ENCODE data around the gene EP400.

- TF ChIP-seq CTCF (IDR thresholded peaks at IDR 0.05; ENCODE audit: low read depth, low read length) (no peak), POLR2A (IDR thresholded peaks at IDR 0.05; ENCODE audit: extremely low read depth, insufficient read length) (no peak)
Observed at GRCh38 chr12:132077322-132078100, 127.8 kb downstream of the EP400 start.

All from NB4 (cell line).